ENCODE measurements around the gene TTN. TPM values are rescaled to one million over a fixed set of nuclear protein-coding genes. Genes with fewer than 3 reads are reported as not detected.

TTN gene
- total and polyA plus RNA-seq, 2 experiments from 2014 or later: 12.5 to 15.7 TPM

DNA sequence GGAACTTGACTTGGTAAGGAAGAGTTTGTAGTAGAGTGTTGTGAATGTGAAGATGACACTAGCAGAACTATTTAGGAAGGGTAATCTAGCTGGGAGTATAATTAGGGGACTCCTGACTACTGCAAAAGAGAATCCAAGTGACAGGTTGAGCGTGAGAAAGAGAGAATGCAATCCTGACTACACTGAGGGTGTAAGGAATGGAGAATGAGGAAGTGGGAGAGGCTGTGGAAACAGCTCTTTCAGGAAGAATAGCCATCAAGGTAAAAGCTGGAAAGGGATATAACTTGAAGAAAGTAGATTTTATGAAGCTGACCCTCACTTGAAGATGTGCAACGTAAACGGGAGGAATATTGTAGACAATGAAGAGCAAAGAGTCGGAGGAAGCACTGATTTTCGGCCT is 41.1 kb upstream of the TTN start:
- ATAC-seq (no peak), DNase-seq (ENCODE audit: low spot score) (no peak)
- H3K27me3 Mint-ChIP-seq (ENCODE audit: insufficient read depth, low read depth, poor library complexity): peaks cover 2% of the 10 kb centered on the region
- no peak for TF ChIP-seq NANOG (IDR thresholded peaks at IDR 0.05; ENCODE audit: borderline replicate concordance)
- TF ChIP-seq, protein P1, sequence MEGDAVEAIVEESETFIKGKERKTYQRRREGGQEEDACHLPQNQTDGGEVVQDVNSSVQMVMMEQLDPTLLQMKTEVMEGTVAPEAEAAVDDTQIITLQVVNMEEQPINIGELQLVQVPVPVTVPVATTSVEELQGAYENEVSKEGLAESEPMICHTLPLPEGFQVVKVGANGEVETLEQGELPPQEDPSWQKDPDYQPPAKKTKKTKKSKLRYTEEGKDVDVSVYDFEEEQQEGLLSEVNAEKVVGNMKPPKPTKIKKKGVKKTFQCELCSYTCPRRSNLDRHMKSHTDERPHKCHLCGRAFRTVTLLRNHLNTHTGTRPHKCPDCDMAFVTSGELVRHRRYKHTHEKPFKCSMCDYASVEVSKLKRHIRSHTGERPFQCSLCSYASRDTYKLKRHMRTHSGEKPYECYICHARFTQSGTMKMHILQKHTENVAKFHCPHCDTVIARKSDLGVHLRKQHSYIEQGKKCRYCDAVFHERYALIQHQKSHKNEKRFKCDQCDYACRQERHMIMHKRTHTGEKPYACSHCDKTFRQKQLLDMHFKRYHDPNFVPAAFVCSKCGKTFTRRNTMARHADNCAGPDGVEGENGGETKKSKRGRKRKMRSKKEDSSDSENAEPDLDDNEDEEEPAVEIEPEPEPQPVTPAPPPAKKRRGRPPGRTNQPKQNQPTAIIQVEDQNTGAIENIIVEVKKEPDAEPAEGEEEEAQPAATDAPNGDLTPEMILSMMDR (conservative IDR thresholded peaks at IDR 0.05; ENCODE audit: low read depth in 2 of 2): no peak
- no peak for TF ChIP-seq EZH2 (IDR thresholded peaks at IDR 0.05; ENCODE audit: low read depth, unreplicated experiment)
- no peak for TF ChIP-seq ZNF114 (CRISPR knock-in tag; IDR thresholded peaks at IDR 0.05)
- TF ChIP-seq EZH2phosphoT487 (IDR thresholded peaks at IDR 0.05; ENCODE audit: unreplicated experiment): no peak
- no peak for TF ChIP-seq JUNB (IDR thresholded peaks at IDR 0.05; ENCODE audit: unreplicated experiment)
- no peak for TF ChIP-seq ZNF462 (CRISPR knock-in tag; IDR thresholded peaks at IDR 0.05)
- TF ChIP-seq, protein P2, sequence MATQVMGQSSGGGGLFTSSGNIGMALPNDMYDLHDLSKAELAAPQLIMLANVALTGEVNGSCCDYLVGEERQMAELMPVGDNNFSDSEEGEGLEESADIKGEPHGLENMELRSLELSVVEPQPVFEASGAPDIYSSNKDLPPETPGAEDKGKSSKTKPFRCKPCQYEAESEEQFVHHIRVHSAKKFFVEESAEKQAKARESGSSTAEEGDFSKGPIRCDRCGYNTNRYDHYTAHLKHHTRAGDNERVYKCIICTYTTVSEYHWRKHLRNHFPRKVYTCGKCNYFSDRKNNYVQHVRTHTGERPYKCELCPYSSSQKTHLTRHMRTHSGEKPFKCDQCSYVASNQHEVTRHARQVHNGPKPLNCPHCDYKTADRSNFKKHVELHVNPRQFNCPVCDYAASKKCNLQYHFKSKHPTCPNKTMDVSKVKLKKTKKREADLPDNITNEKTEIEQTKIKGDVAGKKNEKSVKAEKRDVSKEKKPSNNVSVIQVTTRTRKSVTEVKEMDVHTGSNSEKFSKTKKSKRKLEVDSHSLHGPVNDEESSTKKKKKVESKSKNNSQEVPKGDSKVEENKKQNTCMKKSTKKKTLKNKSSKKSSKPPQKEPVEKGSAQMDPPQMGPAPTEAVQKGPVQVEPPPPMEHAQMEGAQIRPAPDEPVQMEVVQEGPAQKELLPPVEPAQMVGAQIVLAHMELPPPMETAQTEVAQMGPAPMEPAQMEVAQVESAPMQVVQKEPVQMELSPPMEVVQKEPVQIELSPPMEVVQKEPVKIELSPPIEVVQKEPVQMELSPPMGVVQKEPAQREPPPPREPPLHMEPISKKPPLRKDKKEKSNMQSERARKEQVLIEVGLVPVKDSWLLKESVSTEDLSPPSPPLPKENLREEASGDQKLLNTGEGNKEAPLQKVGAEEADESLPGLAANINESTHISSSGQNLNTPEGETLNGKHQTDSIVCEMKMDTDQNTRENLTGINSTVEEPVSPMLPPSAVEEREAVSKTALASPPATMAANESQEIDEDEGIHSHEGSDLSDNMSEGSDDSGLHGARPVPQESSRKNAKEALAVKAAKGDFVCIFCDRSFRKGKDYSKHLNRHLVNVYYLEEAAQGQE (IDR thresholded peaks at IDR 0.05; ENCODE audit: unreplicated experiment): no peak
- no peak for TF ChIP-seq POLR2AphosphoS5 (IDR thresholded peaks at IDR 0.05; ENCODE audit: low read depth)
- TF ChIP-seq ZNF331 (CRISPR knock-in tag; IDR thresholded peaks at IDR 0.05; ENCODE audit: low read depth): no peak
- no peak for TF ChIP-seq STAT1 (IDR thresholded peaks at IDR 0.05; ENCODE audit: unreplicated experiment)
- no peak for TF ChIP-seq ETS1 (IDR thresholded peaks at IDR 0.05)
- Histone ChIP-seq H3K36me3 (ENCODE audit: insufficient read depth) (no peaks in the 10 kb centered on the region), H3K4me3 (no peak overlapping the region), H3K27ac (ENCODE audit: low read depth) (no peak overlapping the region), H3F3A (replicated peaks; ENCODE audit: low read depth) (no peaks in the 10 kb centered on the region), H2AFZ (no peak overlapping the region), H3K27me3 (ENCODE audit: insufficient read depth) (no peaks in the 10 kb centered on the region), H3K79me2 (replicated peaks; ENCODE audit: insufficient read depth) (no peaks in the 10 kb centered on the region), H4K20me1 (replicated peaks; ENCODE audit: insufficient read depth) (no peaks in the 10 kb centered on the region), H3K9me2 (ENCODE audit: insufficient read depth) (no peaks in the 10 kb centered on the region), H3K4me2 (no peak overlapping the region), H3K4me1 (ENCODE audit: insufficient read depth) (peaks cover 35% of the 10 kb centered on the region)
- H3K4me3 Mint-ChIP-seq: no peak overlapping the region
- peaks cover 8% of the 10 kb centered on the region; the same call in 2 of the 3 replicates for H3K9me3 Mint-ChIP-seq
- peaks cover 24% of the 10 kb centered on the region for H3K36me3 Mint-ChIP-seq (ENCODE audit: low read depth)
- H3K27ac Mint-ChIP-seq: no peak overlapping the region
- peaks cover 27% of the 10 kb centered on the region for H3K4me1 Mint-ChIP-seq
